Bronchial epithelial cell (primary cell): ENCODE results near the gene CPA3. TPM values are rescaled to one million over a fixed set of nuclear protein-coding genes. Genes with fewer than 3 reads are reported as not detected.

Experiments
- DNase-seq: peaks from one replicate; pipeline ENCODE4 v3.0.0-alpha.2; 2010; ENCODE audit warnings: low read depth
- FAIRE-seq: peaks from 2 replicates; lab custom pipeline; 2011; peaks lifted over from hg19 to GRCh38; lab: Jason Lieb, UNC
- H3K27me3 ChIP-seq: 2 replicates; pipeline ENCODE4 v1.5.1; 2011; ENCODE audit warnings: low read length; ENCODE audit not compliant: control insufficient read depth, insufficient read depth
- H3K36me3 ChIP-seq: 2 replicates; pipeline ENCODE4 v1.5.1; 2011; ENCODE audit warnings: low read length; ENCODE audit not compliant: control insufficient read depth, insufficient read depth
- H3K4me3 ChIP-seq: 2 replicates; pipeline ENCODE4 v1.5.1; 2011; ENCODE audit warnings: mild to moderate bottlenecking, low read depth, low read length, control low read depth
- total RNA-seq: library from RNA; depleted of rRNA; stranded (reverse); fragments of >200 nt; gene quantifications from 2 replicates; pipeline ENCODE4 v1.2.1, GENCODE V29; 2014
- TF ChIP-seq, protein P1 (sequence below): IDR thresholded peaks from 2 replicates; pipeline ENCODE4 v1.5.1; 2011; ENCODE audit warnings: mild to moderate bottlenecking, moderate library complexity, low read length, control low read depth, inconsistent platforms; ENCODE audit not compliant: insufficient read depth, severe bottlenecking

The CPA3 gene
- total RNA-seq, 1 donor from 2014 or later = not detected

DNA sequence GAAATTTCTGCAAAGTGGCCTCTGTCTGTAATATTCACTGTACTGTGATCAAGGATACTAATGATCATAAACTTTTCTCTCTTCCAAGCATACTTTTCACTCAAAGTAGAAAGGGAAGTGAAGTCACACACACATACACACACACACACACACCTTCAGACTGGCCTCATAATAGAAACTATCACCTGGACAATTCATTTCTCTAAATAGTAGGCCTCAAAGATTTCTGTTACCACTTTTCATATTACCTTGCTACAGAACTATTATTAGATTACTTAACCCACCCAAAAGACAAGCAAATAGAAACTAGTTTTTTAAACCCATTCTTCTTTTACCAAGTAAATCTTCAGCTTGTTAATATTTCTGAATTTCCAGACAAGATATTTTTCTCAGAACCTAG lies 25.3 kb upstream of the CPA3 start:
- Histone ChIP-seq H3K27me3 (no peaks in the 10 kb centered on the region), H3K4me3 (no peak overlapping the region), H3K36me3 (no peaks in the 10 kb centered on the region)
- FAIRE-seq (no peak), DNase-seq (no peak)
- TF ChIP-seq, protein P1, sequence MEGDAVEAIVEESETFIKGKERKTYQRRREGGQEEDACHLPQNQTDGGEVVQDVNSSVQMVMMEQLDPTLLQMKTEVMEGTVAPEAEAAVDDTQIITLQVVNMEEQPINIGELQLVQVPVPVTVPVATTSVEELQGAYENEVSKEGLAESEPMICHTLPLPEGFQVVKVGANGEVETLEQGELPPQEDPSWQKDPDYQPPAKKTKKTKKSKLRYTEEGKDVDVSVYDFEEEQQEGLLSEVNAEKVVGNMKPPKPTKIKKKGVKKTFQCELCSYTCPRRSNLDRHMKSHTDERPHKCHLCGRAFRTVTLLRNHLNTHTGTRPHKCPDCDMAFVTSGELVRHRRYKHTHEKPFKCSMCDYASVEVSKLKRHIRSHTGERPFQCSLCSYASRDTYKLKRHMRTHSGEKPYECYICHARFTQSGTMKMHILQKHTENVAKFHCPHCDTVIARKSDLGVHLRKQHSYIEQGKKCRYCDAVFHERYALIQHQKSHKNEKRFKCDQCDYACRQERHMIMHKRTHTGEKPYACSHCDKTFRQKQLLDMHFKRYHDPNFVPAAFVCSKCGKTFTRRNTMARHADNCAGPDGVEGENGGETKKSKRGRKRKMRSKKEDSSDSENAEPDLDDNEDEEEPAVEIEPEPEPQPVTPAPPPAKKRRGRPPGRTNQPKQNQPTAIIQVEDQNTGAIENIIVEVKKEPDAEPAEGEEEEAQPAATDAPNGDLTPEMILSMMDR = no peak

DNA sequence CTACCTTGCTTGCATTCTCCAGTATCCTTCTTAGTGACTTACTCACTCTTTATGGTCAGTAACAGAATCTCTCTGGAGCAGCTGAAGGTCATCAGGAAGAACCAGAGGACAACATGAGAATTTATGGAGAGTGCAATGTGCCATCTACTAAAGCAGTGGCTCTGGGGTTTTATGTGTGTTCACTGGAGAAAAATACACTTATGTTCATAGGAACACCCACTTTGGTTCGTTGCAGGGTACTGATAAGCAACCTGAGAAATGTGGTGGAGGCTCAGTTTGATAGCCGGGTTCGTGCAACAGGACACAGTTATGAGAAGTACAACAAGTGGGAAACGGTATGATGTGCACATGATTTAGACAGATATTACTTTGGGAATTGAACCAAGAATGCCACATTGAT lies 24.6 kb upstream of the CPA3 start:
- H3K4me3 ChIP-seq = no peak overlapping the region
- no peaks in the 10 kb centered on the region for H3K36me3 ChIP-seq
- FAIRE-seq (peak; percentile 79), DNase-seq (no peak)
- TF ChIP-seq, protein P1 = no peak
- no peaks in the 10 kb centered on the region for H3K27me3 ChIP-seq

DNA sequence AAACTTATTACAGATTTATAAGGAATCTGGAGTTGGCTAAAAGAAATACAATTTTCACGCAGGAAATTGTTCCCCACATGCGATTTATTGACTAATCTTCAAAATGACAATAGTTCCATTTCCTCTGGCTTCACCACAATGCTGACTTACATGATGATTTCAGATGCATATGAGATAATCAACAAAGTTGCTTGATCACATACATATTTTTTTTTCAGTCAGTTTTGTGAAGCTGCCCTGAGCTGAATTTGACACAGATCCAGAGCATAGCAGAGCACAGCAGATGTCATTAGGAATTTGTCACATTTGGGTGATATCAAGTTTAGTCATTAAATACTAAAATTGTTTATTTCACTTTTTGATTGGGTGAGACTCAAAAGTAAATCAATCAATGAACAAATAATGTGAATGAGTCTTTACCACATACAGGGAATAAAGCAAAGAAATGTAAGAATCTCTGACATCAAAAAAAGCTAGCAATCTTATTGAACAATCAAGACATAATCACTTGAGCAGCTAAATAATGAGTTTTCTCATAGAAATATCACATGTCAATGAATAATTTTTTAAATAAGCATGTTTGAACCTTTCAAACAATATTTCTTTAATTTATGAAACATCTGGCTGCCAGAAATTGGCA lies 19.2 kb upstream of the CPA3 start:
- no peaks in the 10 kb centered on the region for H3K36me3 ChIP-seq
- no peaks in the 10 kb centered on the region for H3K27me3 ChIP-seq
- no peak for FAIRE-seq
- TF ChIP-seq, protein P1 = no peak
- H3K4me3 ChIP-seq = no peak overlapping the region
- no peak for DNase-seq

DNA sequence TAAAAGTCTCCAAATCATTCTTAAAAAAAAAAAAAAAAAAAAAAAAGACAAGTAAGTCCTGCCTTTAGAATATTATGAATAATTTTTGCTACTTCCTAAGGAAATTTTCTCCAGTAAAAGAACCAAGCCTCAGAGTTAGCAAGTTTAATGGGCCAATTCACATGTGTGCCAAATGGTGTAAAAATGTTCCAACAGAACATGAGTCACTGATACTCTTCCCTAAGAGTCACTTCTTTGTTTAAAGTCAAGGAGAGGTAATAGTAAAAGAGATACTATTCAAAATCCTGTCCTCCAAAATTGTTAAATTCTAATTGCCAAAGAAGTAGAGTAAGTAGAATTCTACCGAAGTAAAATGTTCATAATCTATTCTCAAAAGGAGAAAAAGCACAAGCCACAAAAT lies 17.7 kb upstream of the CPA3 start:
- no peaks in the 10 kb centered on the region for H3K27me3 ChIP-seq
- FAIRE-seq = no peak
- no peaks in the 10 kb centered on the region for H3K36me3 ChIP-seq
- no peak overlapping the region for H3K4me3 ChIP-seq
- TF ChIP-seq, protein P1 = no peak
- peak; percentile 10 for DNase-seq

DNA sequence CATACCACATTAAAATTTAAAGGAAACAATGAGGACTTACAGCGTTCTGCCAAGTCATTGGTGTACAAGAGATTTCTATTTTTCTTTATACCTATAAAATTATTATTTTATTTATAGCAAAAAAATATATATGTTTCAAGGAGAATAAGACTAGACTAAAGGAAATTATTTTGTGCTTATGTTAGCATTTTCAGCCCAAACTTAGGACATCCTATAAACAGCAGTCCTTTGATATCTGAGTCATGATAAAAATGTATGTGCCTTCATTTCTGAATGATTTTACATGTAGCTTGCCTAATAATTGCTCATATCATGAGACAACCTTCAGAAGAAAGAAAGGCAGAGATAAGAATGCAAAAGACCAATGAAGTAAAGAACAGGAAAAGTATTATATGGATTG lies 16.7 kb upstream of the CPA3 start:
- no peak overlapping the region for H3K4me3 ChIP-seq
- TF ChIP-seq, protein P1 = no peak
- H3K36me3 ChIP-seq = no peaks in the 10 kb centered on the region
- FAIRE-seq = no peak
- no peaks in the 10 kb centered on the region for H3K27me3 ChIP-seq
- no peak for DNase-seq
